Measurements from ENCODE around the gene KLKB1.

DNA sequence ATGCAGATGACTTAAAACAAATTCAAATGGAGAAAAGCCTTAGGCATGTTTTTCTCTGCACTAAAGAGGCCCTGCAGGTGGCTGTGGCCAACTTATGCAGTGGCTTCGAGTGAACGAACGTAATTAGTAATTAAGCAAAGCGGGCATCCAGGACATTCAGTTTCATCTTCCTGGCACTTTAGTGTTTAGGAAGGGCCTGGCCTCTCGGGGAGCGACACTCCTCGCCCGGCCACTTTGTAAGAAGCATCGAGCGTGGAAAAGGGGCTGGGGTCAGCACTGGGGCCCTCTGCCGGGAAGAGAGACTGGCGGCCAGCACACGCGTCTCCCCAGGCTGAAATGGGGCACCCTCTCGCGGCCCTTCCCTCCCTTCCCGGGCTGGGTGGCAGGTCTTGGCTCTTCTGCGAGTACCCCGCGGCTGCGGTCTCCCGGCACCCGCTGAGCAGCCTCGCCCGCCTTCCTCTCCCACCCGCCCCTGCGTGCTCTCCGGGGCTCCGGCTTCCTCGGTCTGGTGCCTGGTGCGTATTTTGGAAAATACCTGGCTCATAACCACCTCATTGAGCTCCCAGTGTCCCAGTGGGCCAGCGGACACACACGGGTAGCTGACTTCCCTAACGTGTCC, 36.6 kb upstream of the KLKB1 start:
- TF ChIP-seq CTCF (IDR thresholded peaks at IDR 0.05) (no peak), ZFX (IDR thresholded peaks at IDR 0.05; ENCODE audit: borderline replicate concordance) (no peak)
